Measurements from ENCODE around the gene RPS25.

Gene RPS25

DNA sequence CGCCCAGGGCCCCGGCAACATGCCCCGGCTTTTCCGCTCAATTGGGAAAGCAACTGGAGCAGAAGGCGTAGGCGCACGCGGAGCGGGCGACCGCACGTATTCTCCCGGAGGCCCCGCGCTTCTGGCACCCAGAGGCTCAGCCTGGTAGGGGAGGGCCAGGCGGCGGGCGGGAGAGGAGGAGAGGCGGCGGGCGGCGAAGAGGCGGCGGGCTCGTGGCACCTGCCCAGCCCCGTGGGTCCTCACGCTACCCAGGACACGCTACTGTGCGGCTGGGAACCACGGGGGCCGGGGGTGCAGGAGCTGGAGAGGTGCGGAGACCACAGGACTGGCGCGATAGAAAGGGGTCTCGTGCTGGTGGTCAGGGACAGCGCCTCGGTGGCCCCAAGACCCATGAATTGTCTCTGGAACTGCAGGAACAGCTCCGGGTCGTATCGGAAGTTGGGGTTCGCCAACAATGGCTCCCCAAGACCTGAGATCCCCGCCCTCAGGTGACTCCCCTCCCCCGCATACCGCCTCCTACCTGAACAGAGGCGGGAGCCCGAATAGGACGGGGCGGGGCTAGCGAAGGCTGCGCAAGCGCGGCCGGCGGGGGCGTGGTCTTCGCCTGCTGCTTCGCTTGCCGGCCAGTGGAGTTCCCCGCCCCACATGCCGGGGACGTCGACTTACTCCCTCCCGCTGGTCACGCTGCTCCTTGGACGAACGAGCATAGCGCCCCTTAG is 12.3 kb upstream of the RPS25 start, which contains the start of gene SLC37A4:
SLC37A4 (minus strand) TSS at position 549 of the 719 bp plus-strand sequence.
- Mint-ChIP-seq H3K4me3 (peak within 1 kb of the TSS; percentile 85), H3K27ac (peak within 1 kb of the TSS; percentile 76 to 81), H3K4me1 (ENCODE audit: low read depth in 2 of 2) (peaks cover 15 to 16% of the 10 kb centered on the region in 2 donors), H3K36me3 (ENCODE audit: insufficient read depth) (peaks cover 5% of the 10 kb centered on the region), H3K27me3 (no peaks in the 10 kb centered on the region), H3K9me3 (no peaks in the 10 kb centered on the region)
- ATAC-seq (replicated peaks) (peak; percentile 86), DNase-seq (peak; percentile 99 to 100 (median 99))

DNA sequence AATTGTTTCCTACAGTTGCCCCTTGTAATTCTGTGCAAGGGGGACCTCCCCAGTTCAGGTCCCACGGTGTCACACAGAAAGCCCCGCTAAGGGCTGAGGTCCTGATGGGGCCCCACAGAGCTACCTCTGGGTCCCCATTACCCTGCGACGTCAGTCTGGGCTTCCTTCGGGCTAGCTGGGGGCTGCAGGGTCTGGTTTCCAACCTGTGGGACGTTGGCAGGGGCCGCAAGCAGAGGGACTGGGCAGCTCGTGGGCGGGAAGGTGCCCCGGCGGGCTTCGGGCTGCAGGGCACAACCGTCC is 11.8 kb upstream of the RPS25 start:
- Mint-ChIP-seq H3K36me3 (ENCODE audit: insufficient read depth) (peaks cover 8% of the 10 kb centered on the region), H3K4me1 (ENCODE audit: low read depth in 2 of 2) (peaks cover 16 to 20% of the 10 kb centered on the region in 2 donors), H3K4me3 (peak overlapping the region; percentile 85), H3K27ac (peak overlapping the region; percentile 76 to 81), H3K27me3 (no peaks in the 10 kb centered on the region), H3K9me3 (no peaks in the 10 kb centered on the region)
- ATAC-seq (replicated peaks) (no peak), DNase-seq (peak in 1 of 3 experiments; percentile 8)

DNA sequence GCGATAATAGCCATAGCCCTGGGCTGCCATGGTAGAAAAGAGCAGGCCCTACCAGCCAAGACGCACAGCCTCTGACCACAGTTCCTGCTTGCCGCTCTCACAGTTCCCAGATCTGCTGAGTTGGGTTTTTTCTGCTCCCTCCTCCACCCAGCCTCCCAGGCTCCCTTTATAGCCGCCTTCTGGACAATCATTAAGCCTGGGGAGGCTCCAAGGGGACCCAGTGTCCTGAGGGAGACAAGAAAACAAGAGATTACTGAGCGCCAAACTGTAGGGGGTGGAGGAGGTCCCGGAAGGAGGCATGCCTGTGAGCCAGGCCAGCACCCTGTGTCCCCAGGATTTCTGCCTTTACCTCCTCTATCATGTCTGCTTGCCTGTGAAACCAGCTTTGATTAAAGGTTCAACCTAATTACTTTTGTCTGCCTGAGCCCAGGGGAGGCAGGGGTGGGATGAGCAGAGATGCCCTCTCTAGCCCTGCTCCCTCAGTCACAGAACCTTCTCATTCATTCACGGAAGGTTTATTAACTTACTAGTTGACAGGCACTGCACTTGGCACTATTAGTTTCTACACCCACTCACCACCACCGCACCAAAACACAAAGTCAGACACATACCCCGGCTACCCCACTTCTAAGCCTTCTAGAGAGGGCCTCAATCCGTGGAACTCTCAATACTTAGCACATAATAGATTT is 11.3 kb upstream of the RPS25 start:
- Mint-ChIP-seq H3K4me3 (peak overlapping the region; percentile 85), H3K27ac (peak overlapping the region; percentile 76 to 81), H3K4me1 (ENCODE audit: low read depth in 2 of 2) (peaks cover 16 to 25% of the 10 kb centered on the region in 2 donors), H3K27me3 (no peaks in the 10 kb centered on the region), H3K9me3 (no peaks in the 10 kb centered on the region), H3K36me3 (ENCODE audit: insufficient read depth) (peaks cover 10% of the 10 kb centered on the region)
- DNase-seq (no peak), ATAC-seq (replicated peaks) (no peak)

DNA sequence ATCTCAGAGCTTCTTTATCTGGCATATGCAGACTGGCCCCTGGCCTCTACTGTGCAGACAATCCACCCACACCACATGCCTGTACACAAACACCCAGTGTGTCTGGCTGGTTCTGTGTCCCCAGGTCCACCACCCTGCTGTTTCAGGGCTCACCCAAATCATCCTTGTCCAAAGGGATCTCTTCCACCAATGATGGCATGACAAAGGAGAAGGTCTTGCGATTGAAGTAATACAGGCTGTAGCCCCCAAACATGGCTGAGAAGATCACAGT is 10.9 kb upstream of the RPS25 start:
- Mint-ChIP-seq H3K4me3 (peak overlapping the region; percentile 85), H3K27ac (peak overlapping the region; percentile 76 to 81), H3K36me3 (ENCODE audit: insufficient read depth) (peaks cover 15% of the 10 kb centered on the region), H3K9me3 (no peaks in the 10 kb centered on the region), H3K27me3 (no peaks in the 10 kb centered on the region), H3K4me1 (ENCODE audit: low read depth in 2 of 2) (peaks cover 16 to 27% of the 10 kb centered on the region in 2 donors)
- no peak for ATAC-seq (replicated peaks)
- no peak for DNase-seq

DNA sequence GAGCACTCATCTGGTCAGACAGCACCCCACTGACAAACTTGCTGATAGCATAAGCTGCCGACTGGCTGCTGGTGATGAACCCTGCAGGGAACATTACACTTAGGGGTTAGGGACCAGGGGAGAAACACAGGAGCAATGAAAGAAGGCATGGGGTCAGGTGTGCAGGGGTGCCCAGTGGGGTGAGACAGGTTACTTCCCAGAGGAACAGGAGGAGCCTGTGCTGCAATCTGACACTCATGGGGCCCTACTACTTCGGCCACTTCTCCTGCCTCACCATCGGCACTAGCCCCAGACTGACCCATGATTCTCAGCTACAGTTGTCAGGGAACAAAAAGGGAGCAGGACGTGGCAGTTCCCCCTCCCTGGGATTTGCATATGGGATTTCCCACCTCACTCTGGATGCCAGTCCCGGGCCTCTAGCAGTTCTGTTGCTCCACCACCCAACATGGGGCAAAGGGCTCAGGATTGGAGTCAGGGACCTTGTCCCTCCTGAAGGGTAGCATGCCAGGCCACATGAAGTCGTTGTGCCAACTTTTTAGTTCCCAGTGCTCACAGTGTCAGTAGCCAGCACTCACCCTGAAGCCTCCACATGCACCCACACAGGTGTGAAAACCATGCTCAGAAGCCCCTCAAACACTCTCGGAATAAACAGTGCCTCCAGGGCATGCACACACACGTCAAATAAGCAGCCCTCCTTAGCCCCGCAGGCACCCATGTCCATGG is 10.4 kb upstream of the RPS25 start:
- H3K4me1 Mint-ChIP-seq (ENCODE audit: low read depth in 2 of 2) = peaks cover 16 to 29% of the 10 kb centered on the region in 2 donors
- ATAC-seq (replicated peaks) = no peak
- H3K36me3 Mint-ChIP-seq (ENCODE audit: insufficient read depth) = peaks cover 19% of the 10 kb centered on the region
- H3K9me3 Mint-ChIP-seq = no peaks in the 10 kb centered on the region
- no peak overlapping the region for H3K4me3 Mint-ChIP-seq
- no peak for DNase-seq
- H3K27me3 Mint-ChIP-seq = no peaks in the 10 kb centered on the region
- peak overlapping the region; percentile 76 to 81 for H3K27ac Mint-ChIP-seq

DNA sequence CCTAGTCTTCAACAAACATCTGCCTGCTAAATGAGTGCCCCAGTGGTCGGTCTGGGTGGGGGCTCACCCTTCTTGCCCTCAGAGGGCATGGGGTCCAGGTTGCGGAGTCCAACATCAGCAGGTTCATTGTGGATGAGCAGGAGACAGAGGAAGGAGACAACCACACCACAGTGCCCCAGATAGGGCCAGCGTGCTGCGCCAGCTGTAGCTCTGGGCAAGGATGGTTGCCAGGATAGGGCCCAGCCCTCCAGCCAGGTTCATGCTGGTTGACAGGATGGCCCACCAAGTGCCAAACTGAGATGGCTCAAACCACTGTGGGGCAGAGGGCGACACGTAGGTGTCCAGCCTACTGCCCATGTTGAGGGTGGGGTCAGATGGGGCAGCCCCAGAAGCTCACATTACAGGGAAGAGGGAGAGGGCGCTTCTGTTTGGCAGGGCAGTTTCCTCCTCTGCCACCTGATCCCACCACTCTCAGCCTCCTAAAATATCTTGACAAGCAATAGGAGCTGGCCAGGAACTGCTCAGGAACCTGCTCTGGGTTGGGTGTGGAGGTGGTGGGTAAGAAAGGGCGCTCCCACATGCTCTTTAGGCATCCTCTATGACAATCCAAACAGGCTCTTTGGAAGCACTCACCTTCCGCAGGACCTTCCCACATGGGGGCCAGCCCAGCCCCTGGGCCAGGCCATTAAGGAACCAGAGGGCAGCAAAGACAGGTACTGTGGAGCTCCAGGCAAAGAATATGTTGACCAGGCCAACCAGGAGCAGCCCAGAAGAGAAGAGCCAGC is 9.6 kb upstream of the RPS25 start:
- peak overlapping the region in 1 of 2 donors; percentile 49 for H3K27ac Mint-ChIP-seq
- peak overlapping the region in 1 of 2 donors; percentile 23 for H3K4me3 Mint-ChIP-seq
- no peaks in the 10 kb centered on the region for H3K27me3 Mint-ChIP-seq
- H3K4me1 Mint-ChIP-seq (ENCODE audit: low read depth in 2 of 2) = peaks cover 16 to 33% of the 10 kb centered on the region in 2 donors
- H3K9me3 Mint-ChIP-seq = no peaks in the 10 kb centered on the region
- DNase-seq = no peak
- peaks cover 26% of the 10 kb centered on the region for H3K36me3 Mint-ChIP-seq (ENCODE audit: insufficient read depth)
- ATAC-seq (replicated peaks) = no peak

DNA sequence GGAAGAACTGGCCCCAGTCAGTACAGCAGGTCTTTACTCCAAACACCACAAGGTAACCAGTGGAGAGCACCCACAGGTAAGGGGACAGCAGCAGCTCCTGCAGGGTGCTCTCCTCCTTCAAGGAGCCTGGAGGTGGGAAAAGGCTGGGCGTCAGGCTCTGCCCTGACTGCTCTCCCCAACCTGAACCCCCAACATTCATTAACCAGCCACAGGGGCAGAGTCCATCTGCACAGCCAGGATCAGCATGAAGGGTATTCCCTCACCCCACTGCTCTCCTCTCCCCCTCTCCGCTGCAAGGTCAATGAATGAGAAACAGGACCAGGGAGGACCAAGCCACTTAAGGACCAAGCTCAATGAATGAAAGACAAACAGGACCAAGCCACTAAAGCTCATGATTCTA is 8.8 kb upstream of the RPS25 start:
- no peaks in the 10 kb centered on the region for H3K9me3 Mint-ChIP-seq
- no peak overlapping the region for H3K4me3 Mint-ChIP-seq
- peaks cover 16 to 33% of the 10 kb centered on the region in 2 donors for H3K4me1 Mint-ChIP-seq (ENCODE audit: low read depth in 2 of 2)
- H3K27ac Mint-ChIP-seq = peak overlapping the region in 1 of 2 donors; percentile 49
- no peaks in the 10 kb centered on the region for H3K27me3 Mint-ChIP-seq
- no peak for ATAC-seq (replicated peaks)
- H3K36me3 Mint-ChIP-seq (ENCODE audit: insufficient read depth) = peaks cover 34% of the 10 kb centered on the region
- DNase-seq = no peak

DNA sequence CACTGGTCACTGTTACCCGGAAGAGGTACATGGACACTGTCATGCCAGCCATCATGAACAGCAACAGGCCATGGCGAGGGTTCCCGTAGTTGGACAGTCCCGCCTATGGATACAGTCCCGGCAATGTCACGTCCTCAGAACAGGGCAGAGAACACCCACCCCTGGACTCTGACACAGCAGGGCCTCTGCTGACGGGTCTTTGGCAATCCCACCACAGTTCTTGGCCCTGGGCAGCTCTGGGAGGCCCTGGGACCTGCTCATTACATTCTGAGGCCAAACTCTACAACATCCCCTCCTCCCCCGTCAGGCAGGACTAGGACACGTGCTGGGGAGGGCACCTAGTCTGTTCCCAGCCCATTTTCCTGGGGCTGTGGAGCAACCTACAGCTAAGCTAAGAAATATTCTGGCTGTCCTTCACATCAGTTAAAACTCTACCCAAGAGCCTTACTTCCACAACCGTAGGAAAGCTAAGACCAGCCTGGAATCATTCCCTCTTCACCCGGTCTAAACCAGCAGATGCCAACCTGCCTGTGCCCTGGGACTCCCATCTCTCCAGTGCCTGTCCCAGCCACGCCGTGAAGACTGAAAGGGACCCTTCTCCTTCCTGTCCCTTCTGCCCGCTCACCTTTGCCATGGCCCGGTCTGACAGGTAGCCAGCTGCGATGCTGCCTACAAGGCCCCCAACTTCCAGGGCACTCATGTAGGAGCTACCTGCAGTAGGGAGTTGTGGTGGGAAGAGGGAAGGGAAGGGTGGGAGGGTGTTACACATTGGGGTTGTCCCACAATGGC is 8.0 kb upstream of the RPS25 start:
- no peaks in the 10 kb centered on the region for H3K9me3 Mint-ChIP-seq
- ATAC-seq (replicated peaks) (no peak), DNase-seq (no peak)
- peaks cover 39% of the 10 kb centered on the region for H3K36me3 Mint-ChIP-seq (ENCODE audit: insufficient read depth)
- peak overlapping the region in 1 of 2 donors; percentile 60 for H3K27ac Mint-ChIP-seq
- no peak overlapping the region for H3K4me3 Mint-ChIP-seq
- H3K4me1 Mint-ChIP-seq (ENCODE audit: low read depth in 2 of 2) = peaks cover 16 to 38% of the 10 kb centered on the region in 2 donors
- no peaks in the 10 kb centered on the region for H3K27me3 Mint-ChIP-seq

DNA sequence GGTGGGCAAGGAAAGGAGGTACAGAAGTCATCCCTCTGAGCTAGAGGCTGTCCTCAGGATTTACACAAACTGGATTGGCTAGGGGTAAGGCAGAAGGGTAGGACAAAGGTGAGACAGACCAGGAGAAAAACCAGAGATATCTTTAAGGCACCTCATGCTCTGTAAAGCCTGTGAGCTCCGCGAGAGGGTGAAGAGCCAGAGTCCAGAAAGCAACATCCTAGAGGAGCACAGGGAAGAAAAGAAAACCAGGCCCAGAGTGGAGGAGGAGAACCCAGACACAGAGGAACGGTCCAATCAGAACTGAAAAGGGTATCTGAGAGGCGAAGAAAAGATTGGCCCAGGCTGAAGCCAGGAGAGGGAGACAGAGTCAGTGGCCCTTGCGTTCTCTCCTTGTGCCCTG is 7.4 kb upstream of the RPS25 start:
- no peaks in the 10 kb centered on the region for H3K27me3 Mint-ChIP-seq
- ATAC-seq (replicated peaks) (no peak), DNase-seq (no peak)
- H3K27ac Mint-ChIP-seq = peak overlapping the region; percentile 72 to 77
- H3K36me3 Mint-ChIP-seq (ENCODE audit: insufficient read depth) = peaks cover 44% of the 10 kb centered on the region
- H3K4me1 Mint-ChIP-seq (ENCODE audit: low read depth in 2 of 2) = peaks cover 16 to 38% of the 10 kb centered on the region in 2 donors
- H3K9me3 Mint-ChIP-seq = no peaks in the 10 kb centered on the region
- H3K4me3 Mint-ChIP-seq = no peak overlapping the region

DNA sequence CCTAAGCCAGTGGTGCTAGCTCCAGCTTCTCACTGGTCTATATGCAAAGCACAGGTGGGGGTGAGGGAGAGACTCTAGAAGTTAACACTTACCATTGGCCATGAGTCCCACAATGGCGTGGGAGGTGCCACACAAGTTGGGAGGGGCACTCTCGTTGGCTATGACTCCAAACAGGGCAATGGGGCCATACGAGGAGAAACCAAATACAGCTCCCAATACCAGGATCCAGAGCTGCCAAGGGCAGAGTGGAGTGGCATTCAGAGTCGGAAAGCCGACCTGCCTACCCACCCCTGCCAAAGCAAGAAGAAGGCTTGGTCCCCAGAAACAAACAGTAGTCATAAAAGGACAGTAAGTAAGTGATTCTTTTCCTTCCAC is 6.9 kb upstream of the RPS25 start:
- H3K9me3 Mint-ChIP-seq = no peaks in the 10 kb centered on the region
- DNase-seq = no peak
- H3K36me3 Mint-ChIP-seq (ENCODE audit: insufficient read depth) = peaks cover 48% of the 10 kb centered on the region
- H3K4me3 Mint-ChIP-seq = no peak overlapping the region
- peak overlapping the region; percentile 72 to 77 for H3K27ac Mint-ChIP-seq
- no peak for ATAC-seq (replicated peaks)
- no peaks in the 10 kb centered on the region for H3K27me3 Mint-ChIP-seq
- peaks cover 17 to 40% of the 10 kb centered on the region in 2 donors for H3K4me1 Mint-ChIP-seq (ENCODE audit: low read depth in 2 of 2)

DNA sequence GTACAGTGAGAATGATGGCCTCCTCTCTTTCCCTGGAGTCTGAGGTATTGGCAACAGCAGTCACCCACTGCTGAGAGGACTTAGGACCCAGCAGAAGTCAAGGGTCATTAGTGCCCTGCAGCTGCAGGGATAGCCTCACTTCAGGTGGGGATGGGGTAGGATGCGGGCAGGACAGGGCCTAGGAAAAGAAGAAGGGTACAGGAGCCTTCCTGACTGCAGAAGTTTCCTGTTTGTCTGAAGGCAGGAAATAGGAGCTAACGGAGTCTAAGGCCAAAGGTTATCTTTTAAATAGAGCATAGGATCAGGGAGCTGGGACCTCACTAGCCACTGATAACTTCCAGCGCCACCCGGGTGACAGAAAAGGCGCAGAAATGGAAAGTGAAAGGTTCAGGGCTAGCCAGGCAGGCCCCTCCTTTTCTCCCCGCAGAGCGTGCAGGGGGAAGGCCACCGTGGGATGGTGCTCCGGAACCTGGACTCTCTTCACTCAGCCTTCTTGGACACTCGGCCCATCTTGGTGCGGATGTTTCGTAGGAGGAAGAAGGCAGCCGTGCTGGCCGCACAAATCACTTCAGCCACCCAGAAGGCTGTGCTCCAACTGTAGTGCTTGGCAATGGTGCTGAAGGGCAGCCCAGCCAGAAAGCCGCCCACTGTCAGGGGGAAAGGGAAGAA is 6.4 kb upstream of the RPS25 start:
- no peaks in the 10 kb centered on the region for H3K9me3 Mint-ChIP-seq
- H3K4me1 Mint-ChIP-seq (ENCODE audit: low read depth in 2 of 2) = peaks cover 16 to 41% of the 10 kb centered on the region in 2 donors
- peak overlapping the region; percentile 72 to 77 for H3K27ac Mint-ChIP-seq
- ATAC-seq (replicated peaks) = no peak
- no peak overlapping the region for H3K4me3 Mint-ChIP-seq
- H3K27me3 Mint-ChIP-seq = no peaks in the 10 kb centered on the region
- no peak for DNase-seq
- peaks cover 52% of the 10 kb centered on the region for H3K36me3 Mint-ChIP-seq (ENCODE audit: insufficient read depth)

DNA sequence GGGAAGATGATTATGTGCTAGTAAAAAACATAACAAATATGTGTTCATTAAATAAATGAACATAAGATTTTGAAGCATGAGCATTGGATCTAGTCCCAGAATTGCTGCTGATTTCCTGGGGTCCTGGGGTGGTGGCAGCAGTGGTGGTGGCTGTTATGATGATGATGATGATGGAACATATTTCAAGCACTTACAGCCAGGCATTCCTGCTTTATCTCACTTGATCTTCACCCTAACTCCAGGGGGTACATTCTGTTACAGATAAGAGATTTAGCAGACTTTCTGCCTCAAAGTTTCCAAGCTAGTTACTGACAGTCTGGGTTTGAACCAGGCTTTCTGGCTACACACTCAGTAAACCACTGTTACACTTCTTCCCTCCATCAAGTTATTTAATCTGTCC is 5.6 kb upstream of the RPS25 start:
- ATAC-seq (replicated peaks) = no peak
- peak overlapping the region; percentile 4 to 72 for H3K27ac Mint-ChIP-seq
- no peak overlapping the region for H3K4me3 Mint-ChIP-seq
- H3K36me3 Mint-ChIP-seq (ENCODE audit: insufficient read depth) = peaks cover 56% of the 10 kb centered on the region
- H3K9me3 Mint-ChIP-seq = no peaks in the 10 kb centered on the region
- peaks cover 8 to 35% of the 10 kb centered on the region in 2 donors for H3K4me1 Mint-ChIP-seq (ENCODE audit: low read depth in 2 of 2)
- no peak for DNase-seq
- no peaks in the 10 kb centered on the region for H3K27me3 Mint-ChIP-seq
